Measurements from ENCODE around the gene OR2D3. TPM values are rescaled to one million over a fixed set of nuclear protein-coding genes. Genes with fewer than 3 reads are reported as not detected.

Gene OR2D3
- total and polyA plus RNA-seq, 2 of the 13 experiments (the other 11 are each of a cell fraction or from before 2014, with no cell fraction given) = not detected

DNA sequence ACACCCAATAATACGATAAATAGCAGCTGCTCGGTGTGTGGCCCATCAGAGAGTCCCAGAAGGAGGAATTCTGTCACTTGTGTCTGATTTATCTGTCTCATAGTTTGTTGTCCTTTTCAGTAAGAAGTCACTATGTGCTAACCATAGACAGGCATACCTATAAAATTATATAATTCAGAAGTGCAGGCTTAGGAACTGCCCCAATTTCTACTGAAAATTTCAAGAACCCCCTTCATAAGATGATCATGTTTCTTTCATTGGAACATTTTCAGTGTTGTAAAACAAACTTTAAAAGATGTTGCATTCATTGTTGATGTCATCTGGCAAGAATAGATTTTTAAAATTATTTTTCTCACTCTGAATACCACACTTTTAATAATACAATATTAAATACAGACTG is 28.4 kb upstream of the OR2D3 start, which contains the start of gene OR2D2:
Gene OR2D2 (minus strand): TSS at position 101 of the 400 bp plus-strand sequence. CDS start 0 bp downstream, at position 101.
- WGBS (ENCODE audit: low lambda C conversion rate) = 0% methylated on average over 2 of the region's 2 CpGs
- no peaks in the 10 kb centered on the region for H3K27me3 ChIP-seq (ENCODE audit: control insufficient read depth in 1 of 2, insufficient read depth in 2 of 2, low read length in 2 of 2)
- no peaks in the 10 kb centered on the region for H3K36me3 ChIP-seq (replicated peaks in 1 of 2; ENCODE audit: control insufficient read depth in 1 of 2, insufficient read depth in 2 of 2, low read length in 2 of 2)
- intact Hi-C loops (cut with micrococcal nuclease; ENCODE audit: unreplicated experiment) = no loop called here
- H3K4me3 ChIP-seq (replicated peaks in 1 of 3; ENCODE audit: insufficient read depth in 1 of 3, low read depth in 2 of 3, low read length in 3 of 3) = no peak within 1 kb of the TSS
- H3K79me2 ChIP-seq (ENCODE audit: insufficient read depth, low read length) = no peaks in the 10 kb centered on the region
- no peak within 1 kb of the TSS for H3K4me2 ChIP-seq (ENCODE audit: low read depth, low read length)
- no peaks in the 10 kb centered on the region for H3K4me1 ChIP-seq (ENCODE audit: insufficient read depth, low read length)
- no peak within 1 kb of the TSS for H3K27ac ChIP-seq (ENCODE audit: extremely low read length, insufficient read depth, low read length)
- no TSS peak for BruUV-seq (replicated peaks)
- no peak for ATAC-seq
- FAIRE-seq = no peak
- no peaks in the 10 kb centered on the region for H3K9me3 ChIP-seq (ENCODE audit: low read length)
- DNase-seq (ENCODE audit: low spot score) = no peak
- POLR2A ChIA-PET = no interaction called here
- CTCF ChIA-PET (ENCODE audit: low intra/inter-chr PET ratio, low total read pairs) = no interaction called here
- no peaks in the 10 kb centered on the region for H4K20me1 ChIP-seq (ENCODE audit: insufficient read depth, low read length)
- H2AFZ ChIP-seq (ENCODE audit: low read length) = no peak within 1 kb of the TSS
- in situ Hi-C loops (cut with HindIII; ENCODE audit: extremely low pct_ligation_motif_present, low pct_unique_long_range_greater_than_20kb) = no loop called here
- no peak within 1 kb of the TSS for H3K9ac ChIP-seq (ENCODE audit: insufficient read depth, low read depth, low read length)
- TF ChIP-seq PHF5A (CRISPR knock-in tag; IDR thresholded peaks at IDR 0.05; ENCODE audit: low read depth, unreplicated experiment) (no peak), GMEB1 (CRISPR knock-in tag; IDR thresholded peaks at IDR 0.05; ENCODE audit: borderline replicate concordance) (no peak), RBFOX2 (IDR thresholded peaks at IDR 0.05; ENCODE audit: low read depth, low read length) (no peak), SAP130 (CRISPR knock-in tag; IDR thresholded peaks at IDR 0.05; ENCODE audit: low read depth) (no peak), ZNF441 (CRISPR knock-in tag; IDR thresholded peaks at IDR 0.05; ENCODE audit: borderline replicate concordance) (no peak), ZNF460 (CRISPR knock-in tag; IDR thresholded peaks at IDR 0.05; ENCODE audit: borderline replicate concordance) (no peak), CSRNP1 (CRISPR knock-in tag; IDR thresholded peaks at IDR 0.05) (no peak), KLF9 (CRISPR knock-in tag; IDR thresholded peaks at IDR 0.05; ENCODE audit: low read depth) (no peak), BCL6 (CRISPR knock-in tag; IDR thresholded peaks at IDR 0.05) (no peak), ZNF503 (CRISPR knock-in tag; IDR thresholded peaks at IDR 0.05) (no peak), KDM5B (CRISPR knock-in tag; IDR thresholded peaks at IDR 0.05; ENCODE audit: borderline replicate concordance) (no peak), ZNF414 (CRISPR knock-in tag; IDR thresholded peaks at IDR 0.05) (no peak), PHB2 (IDR thresholded peaks at IDR 0.05; ENCODE audit: partially characterized antibody) (no peak)
